Activated T-cell treated with anti-CD3 and anti-CD28 coated beads, Interleukin-2, amount 50 U/mL, for 4 hours (primary cell): ENCODE measurements around the gene CD81. TPM values are rescaled to one million over a fixed set of nuclear protein-coding genes. Genes with fewer than 3 reads are reported as not detected.
A peak's percentile ranks its signal among the peaks of the same experiment; 100 is the strongest.
"Not testable (repeated sequence)": the region's sequence is repeated elsewhere in the genome, so short reads cannot be mapped to it uniquely, and the experiment has no call there.

Experiments
- ATAC-seq, 2 donors: fragments of 200-7000 bp; cut with Tn5 transposase; one replicate each; pipeline ENCODE4 v1.10.0; 2021
- DNase-seq: peaks from one replicate; pipeline ENCODE4 v3.0.0-alpha.2; 2020
- H3K27me3 Mint-ChIP-seq: one replicate; pipeline ENCODE4 v1.8.0; 2021; ENCODE audit warnings: low read depth, mixed read lengths
- H3K36me3 Mint-ChIP-seq: one replicate; pipeline ENCODE4 v1.8.0; 2022; ENCODE audit warnings: mixed read lengths; ENCODE audit not compliant: insufficient read depth
- H3K4me1 Mint-ChIP-seq: one replicate; pipeline ENCODE4 v1.8.0; 2021; ENCODE audit warnings: low read depth, mixed read lengths
- H3K4me3 Mint-ChIP-seq: one replicate; pipeline ENCODE4 v1.8.0; 2021; ENCODE audit warnings: mild to moderate bottlenecking, moderate library complexity, mixed read lengths
- H3K9me3 Mint-ChIP-seq: one replicate; pipeline ENCODE4 v1.8.0; 2021; ENCODE audit warnings: mixed read lengths
- total RNA-seq, 3 donors: library from RNA; stranded (reverse); gene quantifications; one replicate each; pipeline ENCODE4 v1.2.1, GENCODE V29; 2021

The CD81 gene, protein sequence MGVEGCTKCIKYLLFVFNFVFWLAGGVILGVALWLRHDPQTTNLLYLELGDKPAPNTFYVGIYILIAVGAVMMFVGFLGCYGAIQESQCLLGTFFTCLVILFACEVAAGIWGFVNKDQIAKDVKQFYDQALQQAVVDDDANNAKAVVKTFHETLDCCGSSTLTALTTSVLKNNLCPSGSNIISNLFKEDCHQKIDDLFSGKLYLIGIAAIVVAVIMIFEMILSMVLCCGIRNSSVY
- 100 to 1,000 TPM; 205 to 227 (median 209) TPM for total RNA-seq

DNA sequence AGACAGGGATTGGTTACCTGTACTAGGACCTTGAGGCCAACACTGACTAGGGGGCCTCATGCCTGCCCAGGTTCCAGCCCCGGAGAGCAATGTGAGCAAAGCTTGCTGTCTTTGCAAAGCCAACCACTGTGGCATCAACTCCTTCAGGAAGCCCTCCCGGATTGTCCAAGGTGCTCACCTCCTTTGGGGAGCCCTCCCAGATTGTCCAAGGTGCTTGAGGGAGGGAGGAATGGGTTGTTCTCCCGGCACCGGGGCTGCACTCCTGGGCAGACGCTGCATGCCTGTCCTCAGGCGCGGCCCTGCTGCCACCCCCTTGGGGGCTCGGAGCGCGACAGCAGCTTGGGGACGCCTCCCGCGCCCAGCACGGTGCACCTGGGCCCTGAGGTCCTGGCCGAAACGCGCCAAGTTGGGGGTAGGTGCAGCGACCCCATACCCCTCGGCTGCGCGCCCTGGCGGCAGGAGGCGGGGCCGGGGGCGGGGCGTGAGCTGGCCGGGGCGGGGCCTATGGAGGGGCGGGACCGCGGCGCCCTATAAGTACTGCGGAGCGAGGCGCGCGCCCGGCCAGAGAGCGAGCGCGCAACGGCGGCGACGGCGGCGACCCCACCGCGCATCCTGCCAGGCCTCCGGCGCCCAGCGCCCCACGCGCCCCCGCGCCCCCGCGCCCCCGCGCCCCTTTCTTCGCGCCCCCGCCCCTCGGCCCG is at the start of gene CD81:
Gene CD81 (plus strand): TSS at position 560 of the 701 bp plus-strand sequence. CDS start 240 bp downstream, outside the sequence.
- Mint-ChIP-seq H3K4me3 (peak within 1 kb of the TSS; percentile 88), H3K36me3 (no peaks in the 10 kb centered on the region), H3K4me1 (peaks cover 31% of the 10 kb centered on the region), H3K27me3 (no peaks in the 10 kb centered on the region), H3K9me3 (no peaks in the 10 kb centered on the region)
- ATAC-seq (peak; percentile 78 to 82), DNase-seq (peak; percentile 61)

DNA sequence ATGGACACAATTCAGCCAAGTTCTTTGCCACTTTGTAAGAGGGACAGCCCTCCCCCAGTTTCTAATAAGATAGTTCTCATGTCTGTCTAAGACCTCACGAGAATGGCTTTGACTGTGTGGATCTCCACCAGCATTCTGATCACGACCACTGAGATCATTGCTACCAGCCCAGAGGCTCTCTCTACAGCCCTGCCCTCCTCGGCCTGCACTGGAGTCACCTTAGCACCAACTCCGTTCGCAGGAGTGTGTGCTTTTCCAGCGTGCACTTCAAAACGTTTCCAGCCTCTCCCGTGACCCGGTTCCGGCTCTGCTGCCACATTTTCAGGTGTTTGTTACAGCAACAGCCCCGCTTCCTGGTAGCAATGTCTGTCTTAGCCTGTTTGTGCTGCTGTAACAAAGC is 49.1 kb upstream of the CD81 start:
- H3K36me3 Mint-ChIP-seq, result no peaks in the 10 kb centered on the region
- H3K9me3 Mint-ChIP-seq, result peaks cover 15% of the 10 kb centered on the region
- ATAC-seq, result no peak
- no peak for DNase-seq
- no peaks in the 10 kb centered on the region for H3K4me1 Mint-ChIP-seq
- no peak overlapping the region for H3K4me3 Mint-ChIP-seq
- H3K27me3 Mint-ChIP-seq, result peaks cover 28% of the 10 kb centered on the region

DNA sequence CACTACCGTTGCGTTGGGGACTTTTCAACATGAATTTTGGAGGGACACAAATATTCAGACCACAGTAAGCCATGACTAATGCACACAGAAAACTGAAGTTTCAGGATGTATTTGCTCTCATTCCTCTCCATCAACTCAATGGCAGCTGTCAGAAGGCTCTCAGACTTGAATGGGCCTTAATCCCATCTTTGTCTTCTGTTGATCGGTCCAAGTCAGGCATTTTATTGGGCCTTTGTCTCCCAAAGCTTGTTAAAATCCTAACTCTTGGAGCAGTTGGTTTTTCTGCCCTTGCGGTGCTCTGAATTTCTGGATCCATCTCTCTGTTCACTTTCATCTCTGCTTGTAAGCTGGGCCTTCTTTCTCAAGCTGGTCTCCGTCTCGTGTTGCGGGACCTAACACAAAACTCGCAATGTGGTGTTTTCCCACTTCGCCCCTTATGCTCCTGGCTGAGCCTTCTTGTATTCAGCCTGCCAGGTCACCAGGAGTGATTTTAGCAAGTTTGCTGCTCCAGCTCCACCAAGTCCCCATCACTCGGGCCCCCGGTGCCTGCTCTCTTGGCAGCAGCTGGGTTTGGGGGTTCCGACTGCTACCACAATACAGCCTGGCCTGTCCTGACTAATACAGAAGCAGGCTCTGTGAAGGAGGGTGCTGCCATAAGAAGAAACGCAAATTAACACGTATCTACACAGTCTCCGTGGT is 48.3 kb upstream of the CD81 start:
- Mint-ChIP-seq H3K27me3 (peaks cover 28% of the 10 kb centered on the region), H3K36me3 (no peaks in the 10 kb centered on the region), H3K9me3 (peaks cover 9% of the 10 kb centered on the region), H3K4me3 (no peak overlapping the region), H3K4me1 (no peaks in the 10 kb centered on the region)
- no peak for DNase-seq
- no peak for ATAC-seq

DNA sequence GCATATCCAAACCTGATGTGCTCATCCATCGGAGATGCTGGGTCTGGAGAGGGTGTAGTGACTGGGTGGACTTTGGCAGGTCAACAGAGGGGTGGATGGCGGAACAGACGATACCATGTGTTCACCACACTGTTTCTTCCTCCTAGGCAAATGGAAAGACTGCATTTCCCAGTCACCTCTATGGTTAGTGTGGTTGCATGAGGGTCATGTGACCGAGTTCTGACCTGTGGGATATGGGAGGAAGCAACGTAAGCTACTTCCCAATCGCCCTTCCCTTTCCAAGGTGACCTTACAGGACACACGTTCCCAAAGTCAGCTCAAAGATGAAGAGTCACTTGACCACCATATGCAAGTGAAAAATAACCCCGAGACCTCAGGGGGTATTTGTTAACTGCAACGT is 47.6 kb upstream of the CD81 start:
- DNase-seq, result no peak
- Mint-ChIP-seq H3K4me1 (no peaks in the 10 kb centered on the region), H3K27me3 (peaks cover 28% of the 10 kb centered on the region), H3K9me3 (peaks cover 9% of the 10 kb centered on the region), H3K4me3 (no peak overlapping the region), H3K36me3 (no peaks in the 10 kb centered on the region)
- ATAC-seq, result no peak

DNA sequence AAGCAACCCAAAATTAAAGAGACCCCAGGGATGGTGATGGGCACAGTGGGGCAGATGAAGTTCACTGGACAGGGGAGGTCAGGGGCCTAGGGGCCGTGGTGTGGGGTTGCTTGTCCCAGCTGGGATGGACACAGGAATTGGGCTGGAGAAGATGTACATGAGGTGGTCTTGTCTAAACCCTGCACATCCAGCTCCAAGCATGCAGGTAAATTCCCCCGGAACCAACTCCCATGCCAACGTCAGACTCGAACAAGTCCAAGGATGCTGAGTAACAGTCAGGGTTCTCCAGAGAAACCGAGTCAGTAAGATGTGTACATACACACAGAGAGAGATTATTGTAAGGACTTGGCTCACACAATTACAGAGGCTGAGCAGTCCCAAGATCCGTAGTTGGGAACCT is 46.4 kb upstream of the CD81 start:
- ATAC-seq (no peak), DNase-seq (no peak)
- Mint-ChIP-seq H3K4me1 (no peaks in the 10 kb centered on the region), H3K36me3 (no peaks in the 10 kb centered on the region), H3K27me3 (peaks cover 23% of the 10 kb centered on the region), H3K9me3 (peaks cover 9% of the 10 kb centered on the region), H3K4me3 (no peak overlapping the region)

DNA sequence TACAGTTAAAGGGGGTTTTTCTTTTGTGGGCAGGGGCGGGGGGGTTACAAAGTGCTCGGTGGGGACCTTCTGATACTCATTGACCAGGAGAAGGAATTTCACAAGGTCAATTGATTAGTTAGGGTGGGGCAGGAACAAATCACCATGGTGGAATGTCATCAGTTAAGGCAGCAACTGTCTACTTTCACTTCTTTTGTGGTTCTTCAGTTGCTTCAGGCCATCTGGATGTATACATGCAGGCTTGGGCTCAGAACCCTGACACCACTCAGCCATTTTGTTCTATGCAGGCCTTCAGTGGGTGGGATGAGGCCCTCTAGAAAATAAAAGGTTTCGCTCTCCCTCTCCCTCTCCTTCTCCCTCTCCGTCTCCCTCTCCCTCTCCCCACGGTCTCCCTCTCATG is 45.7 kb upstream of the CD81 start:
- no peaks in the 10 kb centered on the region for H3K36me3 Mint-ChIP-seq
- H3K27me3 Mint-ChIP-seq, result peaks cover 22% of the 10 kb centered on the region
- ATAC-seq (no peak), DNase-seq (no peak)
- no peak overlapping the region for H3K4me3 Mint-ChIP-seq
- H3K9me3 Mint-ChIP-seq, result peaks cover 9% of the 10 kb centered on the region
- H3K4me1 Mint-ChIP-seq, result no peaks in the 10 kb centered on the region

DNA sequence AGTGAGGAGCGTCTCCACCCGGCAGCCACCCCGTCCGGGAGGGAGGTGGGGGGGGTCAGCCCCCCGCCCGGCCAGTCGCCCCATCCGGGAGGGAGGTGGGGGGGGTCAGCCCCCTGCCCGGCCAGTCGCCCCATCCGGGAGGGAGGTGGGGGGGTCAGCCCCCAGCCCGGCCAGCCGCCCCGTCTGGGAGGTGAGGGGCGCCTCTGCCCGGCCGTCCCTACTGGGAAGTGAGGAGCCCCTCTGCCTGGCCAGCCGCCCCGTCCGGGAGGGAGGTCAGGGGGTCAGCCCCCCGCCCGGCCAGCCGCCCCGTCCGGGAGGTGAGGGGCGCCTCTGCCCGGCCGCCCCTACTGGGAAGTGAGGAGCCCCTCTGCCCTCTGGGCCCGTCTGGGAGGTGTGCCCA is 44.5 kb upstream of the CD81 start:
- H3K4me1 Mint-ChIP-seq, H3K9me3 Mint-ChIP-seq, H3K4me3 Mint-ChIP-seq, H3K36me3 Mint-ChIP-seq, DNase-seq, ATAC-seq: not testable (repeated sequence)
- H3K27me3 Mint-ChIP-seq, result peaks cover 25% of the 10 kb centered on the region

DNA sequence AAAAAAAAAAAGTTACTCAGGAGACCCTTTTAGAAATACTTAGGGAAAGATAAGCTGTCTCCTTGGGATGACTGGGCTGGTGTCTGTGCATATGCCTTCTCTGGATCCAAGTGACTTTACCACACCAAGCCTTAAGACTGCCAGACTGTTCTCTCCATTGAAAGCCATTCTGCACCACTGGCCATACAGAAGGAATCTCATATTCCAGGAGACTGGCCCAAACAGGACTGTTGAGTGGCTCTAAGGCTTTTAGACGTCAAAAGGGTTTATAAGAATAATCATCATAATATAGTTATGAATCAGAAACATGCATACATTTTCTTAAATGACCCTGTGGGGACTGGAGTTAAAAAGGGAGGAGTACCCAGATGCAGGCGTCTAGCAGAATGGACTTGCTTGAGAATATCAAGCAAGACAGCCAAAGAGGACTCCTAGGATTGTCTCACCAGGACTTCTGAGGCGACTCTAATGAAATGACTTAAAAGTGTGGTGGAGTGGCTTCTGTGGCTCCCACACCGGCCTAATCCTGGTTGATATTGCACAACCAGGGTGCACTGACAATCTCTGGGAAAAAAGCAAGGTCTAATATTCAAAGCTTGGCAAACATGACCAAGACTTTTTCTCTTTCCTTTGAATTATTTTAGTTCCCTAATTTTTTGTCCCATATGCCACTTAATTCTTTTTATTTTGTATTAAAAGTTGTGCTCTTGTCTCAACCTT is 43.5 kb upstream of the CD81 start:
- not testable (repeated sequence) for DNase-seq, ATAC-seq, H3K9me3 Mint-ChIP-seq, H3K36me3 Mint-ChIP-seq, H3K4me1 Mint-ChIP-seq, H3K4me3 Mint-ChIP-seq
- peaks cover 19% of the 10 kb centered on the region for H3K27me3 Mint-ChIP-seq

DNA sequence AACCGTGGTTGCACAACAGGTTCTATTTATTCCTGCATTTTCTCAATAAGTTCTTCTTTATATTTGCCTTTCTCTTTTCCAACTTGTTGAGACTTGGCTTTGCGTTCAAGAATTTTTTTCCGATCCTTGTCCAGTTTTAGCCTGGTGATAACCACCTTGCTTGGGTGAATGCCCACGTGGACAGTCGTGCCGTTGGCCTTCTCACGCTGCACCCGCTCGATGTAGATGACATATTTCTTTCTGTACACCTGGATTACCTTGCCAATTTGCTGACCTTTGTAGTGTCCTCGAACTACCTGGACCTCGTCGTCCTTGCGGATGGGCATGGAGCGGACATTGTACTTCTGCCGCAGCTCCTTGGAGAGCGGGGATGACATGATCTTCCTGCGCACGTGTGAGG is 41.8 kb upstream of the CD81 start:
- not testable (repeated sequence) for H3K4me1 Mint-ChIP-seq, H3K4me3 Mint-ChIP-seq, ATAC-seq, H3K36me3 Mint-ChIP-seq, H3K9me3 Mint-ChIP-seq, DNase-seq
- H3K27me3 Mint-ChIP-seq, result peaks cover 16% of the 10 kb centered on the region

DNA sequence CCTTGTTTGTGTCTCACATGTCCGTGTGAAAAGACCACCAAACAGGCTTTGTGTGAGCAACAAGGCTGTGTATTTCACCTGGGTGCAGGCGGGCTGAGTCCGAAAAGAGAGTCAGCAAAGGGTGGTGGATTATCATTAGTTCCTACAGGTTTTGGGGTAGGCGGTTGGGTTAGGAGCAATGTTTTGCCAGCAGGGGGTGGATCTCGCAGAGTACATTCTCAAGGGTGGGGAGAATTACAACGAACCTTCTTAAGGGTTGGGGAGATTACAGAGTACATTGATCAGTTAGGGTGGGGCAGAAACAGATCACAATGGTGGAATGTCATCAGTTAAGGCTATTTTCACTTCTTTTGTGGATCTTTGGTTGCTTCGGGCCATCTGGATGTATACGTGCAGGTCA is 38.4 kb upstream of the CD81 start:
- not testable (repeated sequence) for ATAC-seq, H3K4me3 Mint-ChIP-seq, H3K4me1 Mint-ChIP-seq, DNase-seq, H3K36me3 Mint-ChIP-seq, H3K27me3 Mint-ChIP-seq, H3K9me3 Mint-ChIP-seq

DNA sequence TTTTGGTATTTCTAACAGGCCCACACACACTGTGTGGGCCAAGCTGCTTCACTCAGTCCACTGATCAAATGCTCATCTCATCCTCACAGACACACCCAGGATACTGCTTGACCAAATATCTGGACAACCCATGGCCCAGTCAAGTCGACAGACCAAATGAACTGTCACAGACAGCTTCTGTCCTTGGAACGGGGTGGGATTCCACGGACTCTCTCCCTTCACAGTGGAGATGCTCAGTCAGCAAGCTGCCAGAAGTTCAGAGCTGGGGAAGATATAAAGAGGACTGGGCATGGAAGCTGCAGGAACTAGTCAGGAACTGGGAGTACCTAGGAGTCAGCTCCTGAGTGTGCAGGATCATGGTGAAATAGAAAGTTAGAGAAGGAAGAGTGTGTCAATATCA is 34.6 kb upstream of the CD81 start:
- H3K36me3 Mint-ChIP-seq, result no peaks in the 10 kb centered on the region
- no peaks in the 10 kb centered on the region for H3K4me1 Mint-ChIP-seq
- peaks cover 5% of the 10 kb centered on the region for H3K27me3 Mint-ChIP-seq
- no peak for ATAC-seq
- no peak overlapping the region for H3K4me3 Mint-ChIP-seq
- H3K9me3 Mint-ChIP-seq, result no peaks in the 10 kb centered on the region
- no peak for DNase-seq

DNA sequence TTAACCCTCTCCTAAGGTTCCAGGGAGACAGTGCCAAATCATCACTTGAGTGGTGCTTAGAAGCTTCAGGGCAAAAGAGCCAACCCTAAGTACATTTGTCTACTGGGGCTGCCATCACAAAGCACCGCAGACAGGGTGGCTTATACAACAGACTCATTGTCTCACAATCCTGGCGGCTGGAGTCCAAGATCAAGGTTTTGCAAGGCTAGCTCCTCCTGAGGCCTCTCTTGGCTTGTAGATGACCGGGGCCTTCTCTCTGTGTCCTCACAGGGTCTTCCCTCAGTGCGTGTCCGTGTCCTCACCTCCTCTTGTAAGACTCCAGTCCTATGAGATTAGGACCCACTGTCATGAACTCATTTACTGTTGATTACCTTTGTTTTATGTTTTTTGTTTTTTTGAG is 34.1 kb upstream of the CD81 start:
- no peaks in the 10 kb centered on the region for H3K9me3 Mint-ChIP-seq
- H3K27me3 Mint-ChIP-seq, result peaks cover 3% of the 10 kb centered on the region
- no peaks in the 10 kb centered on the region for H3K36me3 Mint-ChIP-seq
- ATAC-seq (no peak), DNase-seq (no peak)
- no peak overlapping the region for H3K4me3 Mint-ChIP-seq
- H3K4me1 Mint-ChIP-seq, result no peaks in the 10 kb centered on the region

DNA sequence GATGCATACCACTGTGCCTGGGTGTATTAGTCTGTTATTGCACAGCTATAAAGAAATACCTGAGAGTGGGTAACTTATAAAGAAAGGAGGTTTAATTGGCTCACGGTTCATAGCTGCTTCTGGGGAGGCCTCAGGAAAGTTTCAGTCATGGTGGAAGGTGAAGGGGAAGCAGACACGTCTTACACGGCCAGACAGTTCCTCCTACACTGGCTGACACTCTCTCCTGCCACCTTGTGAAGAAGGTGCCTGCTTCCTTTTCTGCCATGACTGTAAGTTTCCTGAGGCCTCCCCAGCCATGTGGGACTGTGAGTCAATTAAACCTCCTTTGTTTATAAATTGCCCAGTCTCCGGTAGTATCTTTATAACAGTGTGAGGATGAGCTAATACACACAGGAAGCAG is 33.6 kb upstream of the CD81 start:
- Mint-ChIP-seq H3K27me3 (peaks cover 3% of the 10 kb centered on the region), H3K36me3 (no peaks in the 10 kb centered on the region), H3K4me3 (no peak overlapping the region), H3K4me1 (no peaks in the 10 kb centered on the region), H3K9me3 (peaks cover 2% of the 10 kb centered on the region)
- ATAC-seq (no peak), DNase-seq (no peak)

DNA sequence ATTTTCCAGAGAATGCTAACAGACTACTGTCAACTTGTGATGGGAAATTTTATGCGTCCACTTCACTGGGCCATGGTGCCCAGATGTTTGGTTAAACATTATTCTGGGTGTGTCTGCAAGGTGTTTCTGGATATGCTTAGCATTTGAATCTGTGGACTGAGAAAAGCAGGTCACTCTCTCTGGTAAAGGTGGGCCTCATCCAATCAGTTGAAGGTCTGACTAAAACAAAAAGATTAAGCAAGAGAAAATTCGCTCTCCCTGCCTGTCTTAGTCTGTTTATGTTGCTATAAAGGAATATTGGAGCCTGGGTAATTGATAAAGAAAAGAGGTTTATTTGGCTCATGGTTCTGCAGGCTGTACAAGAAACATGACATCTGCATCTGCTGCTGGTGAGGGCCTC is 32.1 kb upstream of the CD81 start:
- no peak overlapping the region for H3K4me3 Mint-ChIP-seq
- peaks cover 3% of the 10 kb centered on the region for H3K36me3 Mint-ChIP-seq
- H3K27me3 Mint-ChIP-seq, result no peaks in the 10 kb centered on the region
- no peaks in the 10 kb centered on the region for H3K4me1 Mint-ChIP-seq
- DNase-seq (no peak), ATAC-seq (no peak)
- peaks cover 10% of the 10 kb centered on the region for H3K9me3 Mint-ChIP-seq
